Hematopoietic multipotent progenitor cell treated with erythropoietin and hydrocortisone succinate and interleukin-3 and kit ligand, for 8 days (in vitro differentiated cells): ENCODE measurements around the gene GKAP1.
A peak's percentile ranks its signal among the peaks of the same experiment; 100 is the strongest.
"Not testable (repeated sequence)": the region's sequence is repeated elsewhere in the genome, so short reads cannot be mapped to it uniquely, and the experiment has no call there.

ENCODE experiments used
- DNase-seq: peaks from one replicate; pipeline ENCODE4 v3.0.0-alpha.2; 2015

The GKAP1 gene

GRCh38 chr9:83728591-83729368, 88.8 kb downstream of the GKAP1 start:
- DNase-seq, result not testable (repeated sequence)

- no peak for DNase-seq
These were observed 93.1 kb downstream of the GKAP1 start for GRCh38 chr9:83724436-83724835.

- DNase-seq, result no peak
These were observed 94.7 kb downstream of the GKAP1 start for GRCh38 chr9:83722726-83723495.

- DNase-seq, result no peak
These were observed 96.1 kb downstream of the GKAP1 start for GRCh38 chr9:83721509-83721908.

- no peak for DNase-seq
These were observed 101.8 kb downstream of the GKAP1 start for GRCh38 chr9:83715794-83716193.

- DNase-seq, result no peak
These were observed 102.3 kb downstream of the GKAP1 start for GRCh38 chr9:83715221-83715620.

GRCh38 chr9:83714329-83714728, 103.2 kb downstream of the GKAP1 start:
- peak; percentile 29 for DNase-seq

- DNase-seq, result peak; percentile 85
These were observed 108.9 kb downstream of the GKAP1 start for GRCh38 chr9:83708515-83709158.

GRCh38 chr9:83707768-83708514, 109.6 kb downstream of the GKAP1 start, which contains the start of gene UBQLN1:
Gene UBQLN1 (minus strand): TSS chr9:83707958. CDS start chr9:83707679, 279 bp downstream.
- DNase-seq, result peak; percentile 92

- DNase-seq, result no peak
These were observed 110.1 kb downstream of the GKAP1 start for GRCh38 chr9:83707518-83707767.

- DNase-seq, result peak; percentile 50
These were observed 110.7 kb downstream of the GKAP1 start for GRCh38 chr9:83706676-83707517.

- not testable (repeated sequence) for DNase-seq
These were observed 112.3 kb downstream of the GKAP1 start for GRCh38 chr9:83705219-83705651.

GRCh38 chr9:83701769-83702168, 115.8 kb downstream of the GKAP1 start:
- DNase-seq, result no peak

- no peak for DNase-seq
These were observed 116.3 kb downstream of the GKAP1 start for GRCh38 chr9:83701286-83701685.

GRCh38 chr9:83699615-83700014, 118.0 kb downstream of the GKAP1 start:
- DNase-seq, result no peak

- no peak for DNase-seq
These were observed 118.5 kb downstream of the GKAP1 start for GRCh38 chr9:83698976-83699585.

GRCh38 chr9:83691492-83691891, 126.1 kb downstream of the GKAP1 start:
- no peak for DNase-seq
